ENCODE results near the gene SUN3.
A peak's percentile ranks its signal among the peaks of the same experiment; 100 is the strongest.

- TF ChIP-seq, protein P1, sequence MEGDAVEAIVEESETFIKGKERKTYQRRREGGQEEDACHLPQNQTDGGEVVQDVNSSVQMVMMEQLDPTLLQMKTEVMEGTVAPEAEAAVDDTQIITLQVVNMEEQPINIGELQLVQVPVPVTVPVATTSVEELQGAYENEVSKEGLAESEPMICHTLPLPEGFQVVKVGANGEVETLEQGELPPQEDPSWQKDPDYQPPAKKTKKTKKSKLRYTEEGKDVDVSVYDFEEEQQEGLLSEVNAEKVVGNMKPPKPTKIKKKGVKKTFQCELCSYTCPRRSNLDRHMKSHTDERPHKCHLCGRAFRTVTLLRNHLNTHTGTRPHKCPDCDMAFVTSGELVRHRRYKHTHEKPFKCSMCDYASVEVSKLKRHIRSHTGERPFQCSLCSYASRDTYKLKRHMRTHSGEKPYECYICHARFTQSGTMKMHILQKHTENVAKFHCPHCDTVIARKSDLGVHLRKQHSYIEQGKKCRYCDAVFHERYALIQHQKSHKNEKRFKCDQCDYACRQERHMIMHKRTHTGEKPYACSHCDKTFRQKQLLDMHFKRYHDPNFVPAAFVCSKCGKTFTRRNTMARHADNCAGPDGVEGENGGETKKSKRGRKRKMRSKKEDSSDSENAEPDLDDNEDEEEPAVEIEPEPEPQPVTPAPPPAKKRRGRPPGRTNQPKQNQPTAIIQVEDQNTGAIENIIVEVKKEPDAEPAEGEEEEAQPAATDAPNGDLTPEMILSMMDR (IDR thresholded peaks at IDR 0.05) = peak; percentile 62 to 74 (median 68)
- TF ChIP-seq POLR2A (IDR thresholded peaks at IDR 0.05) = no peak
These were observed 59.8 kb downstream of the SUN3 start for GRCh38 chr7:47968847-47969774.

Measured in adrenal gland (tissue), 5 donors.